GM19452 (cell line): ENCODE data around the gene MACF1.
"Not testable (repeated sequence)": the region's sequence is repeated elsewhere in the genome, so short reads cannot be mapped to it uniquely, and the experiment has no call there.

Experiments used
- ATAC-seq: cut with Tn5 transposase; IDR thresholded peaks from one replicate; pipeline ENCODE4 v1.9.1; 2021; ENCODE audit not compliant: unreplicated experiment

MACF1 gene

DNA sequence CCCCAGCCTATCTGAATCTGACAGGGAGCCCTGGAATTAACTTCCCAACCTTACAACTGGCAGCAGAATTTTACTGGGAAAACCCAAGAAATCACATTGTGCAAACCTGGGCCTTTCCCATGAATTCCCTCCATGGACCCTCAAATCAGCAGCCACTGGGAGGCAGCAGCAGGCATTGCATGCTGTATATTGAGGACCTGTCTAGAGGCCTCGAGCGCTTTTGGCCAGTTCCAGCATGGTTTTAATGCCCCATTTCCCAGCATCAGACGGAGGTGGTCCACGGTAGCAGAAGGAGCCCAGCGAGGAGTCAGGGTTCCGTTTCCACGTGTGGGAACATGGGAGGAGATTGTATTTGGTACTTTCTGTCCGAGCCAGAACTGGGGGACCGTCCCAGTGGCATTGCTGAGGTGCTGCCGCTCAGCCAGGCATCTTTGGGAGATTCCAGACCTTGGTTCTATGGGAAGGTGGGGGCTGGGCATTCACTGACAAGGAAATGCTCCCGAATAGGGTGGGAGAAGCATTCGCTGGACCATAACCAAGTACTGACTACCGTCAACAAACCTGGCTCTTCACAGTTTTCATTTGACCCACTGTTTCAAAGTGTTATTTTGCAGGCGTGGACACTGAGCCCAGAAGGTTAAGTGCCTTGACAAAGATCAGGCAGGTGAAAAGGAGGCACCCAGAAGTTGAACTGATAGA lies 302.9 kb downstream of the MACF1 start:
- no peak for ATAC-seq

DNA sequence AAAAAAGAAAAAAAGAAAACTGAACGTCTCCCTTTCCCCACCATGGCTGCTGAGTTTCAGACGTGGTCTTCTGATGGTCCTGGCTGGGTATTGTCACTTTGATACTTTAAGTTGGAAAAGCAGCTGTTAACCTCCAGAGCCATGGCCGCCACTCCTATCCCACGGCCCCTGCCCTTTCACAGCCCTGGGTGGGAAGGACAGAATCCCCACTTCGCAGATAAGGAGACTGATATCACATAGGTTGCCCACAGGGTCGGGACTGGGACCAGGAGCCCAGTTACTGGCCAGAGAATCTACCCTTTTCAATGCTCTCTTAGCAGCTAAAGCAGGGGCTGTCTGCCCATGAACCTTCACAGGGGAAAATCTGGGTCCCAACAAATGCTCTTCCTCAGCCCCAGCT lies 303.8 kb downstream of the MACF1 start:
- ATAC-seq, result no peak

DNA sequence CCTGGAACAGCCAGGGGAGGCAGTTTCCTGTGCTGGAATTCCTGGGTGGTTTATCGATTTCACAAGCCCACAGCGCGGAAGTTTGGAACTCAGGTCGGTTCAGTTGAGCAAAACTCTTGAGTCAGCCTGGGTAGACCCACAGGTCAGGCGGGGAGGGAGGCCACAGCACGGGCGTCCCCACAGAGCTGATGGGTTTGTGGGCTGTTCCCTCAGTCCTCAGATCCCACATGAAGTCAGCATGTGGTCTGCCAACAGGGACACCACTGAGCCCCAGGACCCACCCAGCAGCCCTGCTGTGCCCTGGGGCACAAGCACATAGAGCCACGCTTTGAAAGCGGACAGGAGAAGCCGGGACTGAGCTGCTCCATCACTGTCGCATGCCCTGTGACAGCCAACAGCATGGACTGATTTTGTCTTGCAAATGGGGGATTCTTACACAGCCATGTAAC lies 304.4 kb downstream of the MACF1 start:
- ATAC-seq, result peak; percentile 21

DNA sequence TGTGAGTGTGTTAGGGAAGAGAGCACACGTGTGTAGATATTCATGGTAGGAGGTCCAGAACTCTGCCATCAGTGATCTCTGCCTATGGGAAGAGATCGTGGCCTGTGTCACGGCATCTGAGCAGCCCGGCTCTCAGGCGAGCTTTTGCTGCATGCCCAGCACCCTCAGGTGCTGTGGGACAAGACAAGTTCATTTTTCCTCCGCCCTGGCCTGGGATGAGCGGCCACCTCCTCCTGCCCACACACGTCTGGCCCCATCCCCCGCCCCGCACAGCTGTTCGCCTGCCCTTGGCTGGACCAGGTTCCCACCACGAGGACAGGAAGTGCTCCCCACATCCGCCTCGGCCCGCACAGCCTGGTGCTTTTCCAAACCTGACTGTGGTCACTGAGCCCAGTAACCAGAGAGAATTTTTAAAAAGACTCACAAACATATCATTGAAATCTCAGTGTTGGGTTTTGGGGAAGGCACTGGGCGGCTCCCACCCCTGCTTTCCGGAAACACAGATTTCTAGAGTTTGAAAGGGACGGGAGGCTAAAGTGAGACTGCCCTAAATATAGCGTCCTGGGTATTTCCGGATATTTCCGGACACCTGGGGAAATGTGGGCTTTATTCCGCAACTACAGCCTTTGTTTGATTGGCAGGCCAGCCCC lies 305.0 kb downstream of the MACF1 start:
- ATAC-seq, result peak; percentile 75

DNA sequence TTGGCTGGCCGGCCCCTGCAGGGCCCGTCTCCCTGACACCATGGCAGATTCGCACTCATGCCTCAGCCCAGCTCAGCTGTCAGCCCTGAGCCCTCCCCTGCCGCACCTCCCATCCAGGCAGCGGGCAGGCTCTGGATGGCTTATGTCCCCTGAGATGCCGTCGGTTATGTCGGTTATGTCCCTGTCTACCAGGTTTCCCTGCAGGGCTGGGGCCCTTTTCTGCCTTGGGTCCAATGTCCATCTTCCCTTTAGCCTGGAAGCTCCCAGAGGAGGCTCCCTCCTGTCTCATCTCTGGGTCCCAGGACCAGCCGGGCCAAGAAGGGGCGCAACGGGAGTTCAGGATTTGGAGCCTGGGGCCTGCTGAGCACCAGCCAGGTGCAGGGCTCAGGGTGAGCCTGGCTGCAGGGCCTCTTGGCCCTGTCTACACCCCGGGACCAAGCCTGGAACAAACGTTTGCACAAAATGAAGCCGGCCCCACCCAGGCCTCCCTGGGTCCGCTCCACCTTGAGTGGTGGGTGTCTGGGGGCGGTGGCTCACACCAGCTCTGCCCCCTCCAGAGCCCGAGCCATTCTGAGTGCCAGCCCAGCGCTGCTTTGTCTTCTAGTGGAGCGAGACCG lies 306.2 kb downstream of the MACF1 start:
- not testable (repeated sequence) for ATAC-seq

DNA sequence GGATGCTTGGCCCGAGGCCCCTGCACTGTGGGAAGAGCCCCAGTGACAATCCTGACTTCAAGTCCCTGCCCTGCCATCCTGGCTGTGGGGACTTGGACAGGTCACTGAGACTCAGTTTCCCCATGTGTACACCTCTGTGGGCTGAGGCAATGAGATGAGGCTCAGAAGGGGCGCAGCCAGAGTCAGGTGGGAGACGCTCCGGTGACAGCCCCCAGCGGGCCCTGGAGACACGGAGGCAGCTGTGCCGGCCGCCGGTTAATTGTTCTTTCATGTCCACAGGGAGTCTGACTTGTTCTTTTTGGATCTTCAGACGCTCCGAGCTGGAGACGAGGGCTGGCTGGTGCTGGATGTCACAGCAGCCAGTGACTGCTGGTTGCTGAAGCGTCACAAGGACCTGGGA lies 307.0 kb downstream of the MACF1 start:
- ATAC-seq, result not testable (repeated sequence)

DNA sequence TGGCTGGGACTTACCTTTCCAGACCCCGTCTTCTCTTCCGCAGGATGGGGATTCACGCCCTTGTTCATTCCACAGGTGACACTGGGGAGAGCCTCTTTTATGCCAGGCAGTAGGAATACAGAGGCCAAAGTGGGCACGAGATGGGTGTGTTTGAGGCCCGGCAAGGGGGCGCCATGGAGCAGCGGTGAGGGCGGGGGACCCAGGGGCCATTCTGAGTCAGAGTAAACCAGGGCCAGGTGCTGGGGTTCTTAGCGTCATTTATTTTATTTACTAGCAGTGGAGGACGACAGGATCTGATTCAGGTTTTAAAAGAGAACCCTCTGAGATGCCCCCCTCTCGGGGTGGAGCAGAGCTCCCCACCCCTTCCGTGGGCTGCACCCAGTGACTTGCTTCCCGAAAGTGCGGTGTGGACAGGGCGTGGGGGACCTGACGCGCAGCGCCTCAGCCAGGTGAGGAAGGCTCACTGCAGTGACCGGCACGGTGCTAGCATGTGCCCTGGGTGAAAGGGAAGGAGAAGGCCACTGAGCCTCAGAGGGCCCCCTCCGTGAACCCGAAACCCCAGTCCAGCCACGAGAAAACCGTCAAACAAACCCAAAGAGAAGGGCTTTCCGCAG lies 307.8 kb downstream of the MACF1 start:
- ATAC-seq, result not testable (repeated sequence)

DNA sequence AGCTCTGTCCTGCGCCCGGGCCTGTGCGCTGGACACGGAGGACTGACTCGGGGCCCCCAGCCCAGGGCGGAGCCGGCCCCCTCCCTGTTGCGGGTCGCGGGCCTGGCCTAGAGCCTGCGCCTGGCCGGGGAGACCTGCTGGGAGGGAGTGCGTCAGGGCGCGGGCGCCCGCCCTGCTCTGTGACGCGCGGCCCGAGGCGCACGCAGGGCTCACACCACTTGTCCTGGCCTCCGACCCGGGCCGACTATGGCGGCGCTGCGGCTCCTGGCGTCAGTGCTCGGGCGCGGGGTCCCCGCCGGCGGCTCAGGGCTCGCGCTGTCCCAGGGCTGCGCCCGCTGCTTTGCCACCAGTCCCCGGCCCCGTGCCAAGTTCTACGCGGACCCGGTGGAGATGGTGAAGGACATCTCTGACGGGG lies 310.2 kb downstream of the MACF1 start:
- ATAC-seq, result not testable (repeated sequence)

DNA sequence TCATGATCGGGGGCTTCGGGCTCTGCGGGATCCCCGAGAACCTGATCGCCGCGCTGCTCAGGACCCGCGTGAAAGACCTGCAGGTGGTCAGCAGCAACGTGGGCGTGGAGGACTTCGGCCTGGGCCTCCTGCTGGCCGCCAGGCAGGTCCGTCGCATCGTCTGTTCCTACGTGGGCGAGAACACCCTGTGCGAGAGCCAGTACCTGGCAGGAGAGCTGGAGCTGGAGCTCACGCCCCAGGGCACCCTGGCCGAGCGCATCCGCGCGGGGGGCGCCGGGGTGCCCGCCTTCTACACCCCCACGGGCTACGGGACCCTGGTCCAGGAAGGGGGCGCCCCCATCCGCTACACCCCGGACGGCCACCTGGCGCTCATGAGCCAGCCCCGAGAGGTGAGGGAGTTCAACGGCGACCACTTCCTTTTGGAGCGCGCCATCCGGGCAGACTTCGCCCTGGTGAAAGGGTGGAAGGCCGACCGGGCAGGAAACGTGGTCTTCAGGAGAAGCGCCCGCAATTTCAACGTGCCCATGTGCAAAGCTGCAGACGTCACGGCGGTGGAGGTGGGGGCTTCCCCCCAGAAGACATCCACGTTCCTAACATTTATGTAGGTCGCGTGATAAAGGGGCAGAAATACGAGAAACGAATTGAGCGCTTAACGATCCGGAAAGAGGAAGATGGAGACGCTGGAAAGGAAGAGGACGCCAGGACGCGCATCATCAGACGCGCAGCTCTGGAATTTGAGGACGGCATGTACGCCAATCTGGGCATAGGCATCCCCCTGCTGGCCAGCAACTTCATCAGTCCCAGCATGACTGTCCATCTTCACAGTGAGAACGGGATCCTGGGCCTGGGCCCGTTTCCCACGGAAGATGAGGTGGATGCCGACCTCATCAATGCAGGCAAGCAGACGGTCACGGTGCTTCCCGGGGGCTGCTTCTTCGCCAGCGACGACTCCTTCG lies 310.9 kb downstream of the MACF1 start:
- not testable (repeated sequence) for ATAC-seq

DNA sequence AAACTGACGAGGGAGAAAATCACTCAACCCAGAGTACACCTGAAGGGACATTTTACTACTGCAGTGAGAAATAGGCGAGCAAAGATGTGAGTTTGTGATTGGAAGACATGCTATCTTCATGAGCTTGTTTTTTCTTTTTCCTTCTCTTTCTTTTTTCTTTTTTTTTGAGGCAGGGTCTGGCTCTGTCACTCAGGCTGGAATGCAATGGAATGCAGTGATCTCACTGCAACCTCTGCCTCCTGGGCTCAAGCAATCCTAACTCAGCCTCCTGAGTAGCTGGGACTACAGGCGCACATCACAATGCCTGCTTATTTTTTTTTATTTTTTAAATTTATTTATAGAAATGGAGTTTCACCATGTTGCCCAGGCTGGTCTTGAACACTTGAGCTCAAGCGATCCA lies 312.3 kb downstream of the MACF1 start:
- ATAC-seq, result not testable (repeated sequence)

DNA sequence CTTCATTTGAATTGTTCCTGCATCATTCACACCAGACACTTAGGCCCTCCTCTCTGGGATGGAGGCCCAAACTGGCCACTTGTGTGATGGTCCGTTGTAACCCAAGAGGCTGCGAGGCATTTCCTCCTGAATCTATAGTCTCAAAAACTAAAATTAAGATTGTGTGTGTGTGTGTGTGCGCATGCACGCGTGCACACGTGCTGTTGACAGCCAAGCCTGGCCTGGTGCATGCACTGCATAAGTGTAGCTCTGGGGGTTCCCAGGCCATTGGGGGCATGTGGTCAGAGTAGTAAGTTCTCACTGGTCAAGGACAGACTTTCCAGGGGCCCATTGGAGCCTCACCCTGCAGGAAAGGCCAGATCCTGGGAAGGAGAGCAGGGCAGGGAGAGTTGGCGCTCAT lies 313.4 kb downstream of the MACF1 start:
- not testable (repeated sequence) for ATAC-seq

DNA sequence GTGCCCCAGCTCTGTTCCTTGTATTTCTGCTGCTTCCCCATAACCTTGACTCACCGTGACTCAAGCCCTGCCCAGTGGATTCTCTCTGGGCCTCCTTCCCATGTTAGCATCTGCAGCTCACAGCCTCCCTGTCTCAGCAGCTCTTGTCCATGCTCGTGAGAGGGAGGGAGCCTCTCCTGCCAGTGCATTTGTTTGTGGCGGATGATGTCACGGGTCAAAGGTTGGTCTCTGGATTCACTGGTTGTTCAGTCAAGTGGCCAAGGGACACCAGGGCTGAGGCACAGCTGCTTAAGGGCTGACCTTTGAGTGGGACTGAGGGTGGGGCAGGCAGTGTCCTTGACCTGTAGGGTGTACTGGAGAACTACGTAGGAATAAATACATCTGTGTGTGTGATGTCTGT lies 314.9 kb downstream of the MACF1 start:
- not testable (repeated sequence) for ATAC-seq

DNA sequence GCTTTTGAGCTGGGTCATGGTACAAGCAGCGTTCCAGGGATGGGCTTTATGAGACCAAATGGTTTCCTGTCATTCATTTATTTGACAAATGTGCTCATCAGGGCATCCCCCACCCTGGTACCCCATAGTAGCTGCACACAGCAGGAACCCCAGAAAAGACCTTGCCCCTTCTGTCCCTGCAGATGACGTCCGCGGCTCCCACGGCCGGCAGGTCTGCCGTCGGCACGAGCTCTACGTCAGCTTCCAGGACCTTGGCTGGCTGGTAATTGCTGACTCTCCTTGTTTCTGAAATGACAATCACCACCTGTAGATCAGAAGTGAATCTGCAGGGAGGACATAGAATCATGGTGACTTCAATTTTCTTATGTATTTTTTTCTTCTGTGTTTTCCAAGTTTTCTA lies 317.7 kb downstream of the MACF1 start:
- not testable (repeated sequence) for ATAC-seq

DNA sequence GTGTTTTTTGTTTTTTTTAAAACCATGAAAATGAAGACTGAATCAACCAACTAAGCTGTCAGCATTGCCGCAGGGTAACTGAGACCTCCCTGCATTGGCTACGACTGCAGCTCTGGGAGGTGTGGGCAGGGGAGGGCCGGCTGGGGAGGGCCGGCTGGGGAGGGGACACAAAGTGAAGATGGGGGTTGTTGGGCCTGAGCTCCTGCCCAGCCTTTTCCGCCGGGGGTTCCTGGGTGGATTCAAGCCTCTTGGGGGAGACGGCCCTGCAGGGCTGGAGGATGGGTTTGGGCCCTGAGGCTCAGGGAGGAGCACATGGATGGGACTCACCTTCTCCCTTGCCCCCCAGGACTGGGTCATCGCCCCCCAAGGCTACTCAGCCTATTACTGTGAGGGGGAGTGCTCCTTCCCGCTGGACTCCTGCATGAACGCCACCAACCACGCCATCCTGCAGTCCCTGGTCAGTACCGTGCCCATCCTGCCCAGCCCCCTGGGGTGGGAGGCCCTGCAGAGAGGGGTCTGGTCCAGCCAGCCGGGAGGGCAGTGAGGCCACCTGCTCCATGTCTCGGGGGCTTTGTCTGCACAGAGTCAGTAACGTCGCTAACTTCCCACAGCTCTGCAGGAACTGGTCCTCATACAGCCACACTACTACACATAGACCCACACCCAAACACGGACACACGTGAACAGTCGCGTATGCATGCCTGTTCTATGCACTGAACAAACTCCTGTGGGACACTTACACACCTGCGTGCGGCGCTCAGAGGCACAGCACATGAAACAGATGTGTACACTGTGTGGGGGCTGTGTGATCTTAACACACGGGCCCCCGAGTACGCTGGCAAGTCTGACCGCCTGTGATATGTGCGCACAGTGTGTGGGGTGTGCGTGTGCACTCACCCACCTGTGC lies 318.4 kb downstream of the MACF1 start:
- ATAC-seq, result no peak

DNA sequence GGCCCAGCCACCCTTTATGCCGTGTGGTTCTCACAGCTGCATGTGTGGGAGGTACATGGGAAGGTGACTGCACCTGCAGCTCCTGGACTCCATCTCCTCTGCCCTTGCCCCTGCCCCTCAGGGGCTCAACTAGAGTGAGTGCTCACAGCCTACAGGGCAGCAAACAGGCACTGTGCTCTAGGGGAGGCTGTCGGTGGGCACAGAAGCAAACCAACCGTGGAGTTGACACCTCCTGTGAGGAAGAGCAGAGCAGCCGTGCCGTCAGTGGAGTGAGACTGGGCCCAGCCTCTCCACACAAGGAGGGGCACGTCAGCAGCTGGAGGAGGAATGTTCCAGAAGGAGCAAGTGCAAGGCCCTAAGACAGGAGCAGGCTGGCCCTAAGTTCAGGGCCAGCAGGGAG lies 319.7 kb downstream of the MACF1 start:
- ATAC-seq, result no peak

DNA sequence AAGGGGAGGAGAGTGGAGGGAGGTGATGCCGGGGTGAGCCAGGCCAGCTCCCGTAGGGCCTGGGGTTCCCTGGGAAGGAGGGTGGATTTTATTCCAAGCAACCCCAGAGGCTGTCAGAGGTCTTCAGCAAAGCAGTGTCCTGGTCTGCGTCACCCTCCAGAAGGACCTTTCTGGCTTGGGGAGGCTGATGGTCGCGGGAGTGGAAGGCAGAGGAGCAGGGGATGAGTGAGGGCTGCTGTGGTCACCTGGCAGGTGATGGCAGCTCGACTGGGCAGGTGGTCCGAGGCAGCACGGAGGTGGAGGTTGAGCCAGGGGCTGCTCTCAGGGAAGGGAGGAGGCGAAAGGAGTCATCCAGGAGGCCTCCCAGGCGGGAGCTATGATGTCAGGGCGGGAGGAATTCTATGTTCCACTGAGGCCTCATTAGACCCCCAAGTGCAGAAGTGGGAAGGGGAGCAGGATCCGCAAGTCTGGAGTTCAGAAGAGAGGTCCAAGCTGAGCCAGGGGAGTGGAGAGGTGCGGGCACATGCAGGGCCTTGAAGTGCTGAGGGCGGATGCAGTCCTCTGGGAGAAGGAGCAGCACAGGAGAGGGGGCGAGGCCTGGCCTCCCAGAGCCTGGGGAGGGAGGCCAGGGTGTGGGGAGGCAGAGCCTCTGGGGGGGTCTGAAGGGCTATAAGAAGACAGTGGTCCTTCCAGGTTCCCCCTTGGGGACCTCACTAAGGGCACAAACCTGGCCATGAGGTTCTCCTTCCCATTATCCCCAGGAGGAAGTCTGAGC lies 320.3 kb downstream of the MACF1 start:
- ATAC-seq, result no peak

DNA sequence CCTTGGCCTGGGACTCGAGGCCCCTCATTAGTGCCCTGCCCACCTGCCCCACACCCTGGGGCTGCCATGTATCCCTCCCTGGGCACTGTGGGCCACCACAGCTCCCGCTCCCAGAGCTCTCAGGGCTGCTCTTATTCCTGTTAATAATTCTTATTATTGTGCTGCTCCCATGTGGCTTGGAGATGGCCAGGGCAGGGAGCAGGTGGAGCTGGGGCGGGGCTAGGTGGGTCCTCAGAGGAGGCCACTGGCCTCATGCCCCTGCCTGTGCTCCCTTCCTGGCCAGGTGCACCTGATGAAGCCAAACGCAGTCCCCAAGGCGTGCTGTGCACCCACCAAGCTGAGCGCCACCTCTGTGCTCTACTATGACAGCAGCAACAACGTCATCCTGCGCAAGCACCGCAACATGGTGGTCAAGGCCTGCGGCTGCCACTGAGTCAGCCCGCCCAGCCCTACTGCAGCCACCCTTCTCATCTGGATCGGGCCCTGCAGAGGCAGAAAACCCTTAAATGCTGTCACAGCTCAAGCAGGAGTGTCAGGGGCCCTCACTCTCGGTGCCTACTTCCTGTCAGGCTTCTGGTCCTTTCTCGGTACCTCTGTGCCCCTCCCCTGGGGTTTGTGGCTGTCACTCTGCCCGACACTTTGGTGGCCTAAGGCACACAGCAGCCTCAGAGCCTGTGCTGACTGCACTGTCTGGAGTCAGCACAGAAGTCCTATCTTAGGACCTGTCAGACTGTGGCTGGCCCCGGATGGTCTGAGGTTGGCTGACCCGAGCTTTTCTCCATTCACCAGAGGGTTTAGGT lies 321.1 kb downstream of the MACF1 start:
- ATAC-seq, result peak; percentile 89
